ENCODE measurements around the gene SECTM1. TPM values are rescaled to one million over a fixed set of nuclear protein-coding genes. Genes with fewer than 3 reads are reported as not detected.

SECTM1 gene
- total RNA-seq, 5 donors from 2014 or later (not counting 1 experiment from before 2014, with no cell fraction given) = 1.3 to 5.1 (median 4.4) TPM

DNA sequence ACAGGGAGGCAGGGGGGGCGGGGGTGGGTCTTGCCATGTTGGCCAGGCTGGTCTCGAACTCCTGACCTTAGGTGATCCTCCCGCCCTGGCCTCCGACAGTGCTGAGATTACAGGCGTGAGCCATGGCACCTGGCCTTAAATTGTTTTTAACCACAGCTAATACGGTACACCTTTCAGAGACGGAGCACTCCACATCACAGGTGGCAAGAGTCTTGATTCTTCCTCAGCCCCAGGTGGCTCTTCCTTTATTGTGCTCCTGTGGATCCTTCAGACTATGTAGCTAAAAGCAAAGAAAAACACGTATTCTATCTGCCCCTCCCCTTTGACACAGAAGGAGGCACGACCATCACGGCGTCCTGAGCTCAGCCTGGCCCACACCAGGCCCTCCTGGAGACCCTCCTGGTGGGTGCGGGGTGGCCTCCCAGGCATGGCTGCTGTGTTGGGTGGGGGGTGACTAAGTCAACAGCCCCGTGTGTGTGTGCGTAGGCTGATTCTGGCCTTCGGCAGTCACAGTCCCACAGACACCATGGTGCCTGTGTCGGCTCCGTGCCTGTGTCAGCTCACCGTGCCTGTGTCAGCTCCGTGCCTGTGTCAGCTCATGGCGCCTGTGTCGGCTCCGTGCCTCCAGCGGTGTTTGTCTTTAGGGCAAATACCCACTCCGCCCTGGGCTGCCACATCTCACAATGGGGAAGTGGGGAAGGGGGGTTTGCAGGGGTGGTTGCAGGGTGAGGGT, 10.8 kb upstream of the SECTM1 start:
- H3K36me3 ChIP-seq (ENCODE audit: control insufficient read depth in 2 of 2, extremely low read depth in 1 of 2, insufficient read depth in 1 of 2, low read length in 1 of 2) = peaks cover 0 to 3% of the 10 kb centered on the region in 2 donors
- no peak overlapping the region for H3K27ac ChIP-seq (ENCODE audit: low read length)
- DNase-seq (no peak), ATAC-seq (replicated peaks in 1 of 4) (no peak)
- peaks cover 0 to 20% of the 10 kb centered on the region in 2 experiments for H3K27me3 ChIP-seq (replicated peaks in 1 of 2; ENCODE audit: control insufficient read depth in 2 of 2, extremely low read depth in 1 of 2, insufficient read depth in 2 of 2, low read length in 1 of 2)
- Mint-ChIP-seq H3K9me3 (no peaks in the 10 kb centered on the region), H3K4me1 (peaks cover 8 to 9% (median 8%) of the 10 kb centered on the region in 3 donors), H3K4me3 (no peak overlapping the region), H3K27ac (no peak overlapping the region), H3K27me3 (peaks cover 0 to 1% of the 10 kb centered on the region in 2 donors), H3K36me3 (no peaks in the 10 kb centered on the region)
- ChIA-PET CTCF (interaction anchor here in 1 of 2 donors (0.5 kb wide), 1 partner anchor 107 kb away, joined by 4 read pairs; no protein-coding TSS in a partner anchor), POLR2A (interaction anchor here in 1 of 2 donors (0.6 kb wide), 1 partner anchor 145 kb away, joined by 5 read pairs; no protein-coding TSS in a partner anchor)
- no peaks in the 10 kb centered on the region for H3K9me3 ChIP-seq
- H3K4me3 ChIP-seq (ENCODE audit: control insufficient read depth in 1 of 2, extremely low read depth in 1 of 2, low read length in 1 of 2) = no peak overlapping the region
- peaks cover 0 to 9% of the 10 kb centered on the region in 2 experiments for H3K4me1 ChIP-seq (ENCODE audit: control insufficient read depth in 1 of 2, extremely low read depth in 1 of 2, insufficient read depth in 2 of 2, low read length in 2 of 2)
- 73% methylated on average over 22 of the region's 24 CpGs for WGBS (ENCODE audit: insufficient coverage)

GRCh38 chr17:82343560-82343959, 10.0 kb upstream of the SECTM1 start:
- Histone ChIP-seq H3K36me3 (ENCODE audit: control insufficient read depth in 2 of 2, extremely low read depth in 1 of 2, insufficient read depth in 1 of 2, low read length in 1 of 2) (peaks cover 0 to 3% of the 10 kb centered on the region in 2 donors), H3K27me3 (replicated peaks in 1 of 2; ENCODE audit: control insufficient read depth in 2 of 2, extremely low read depth in 1 of 2, insufficient read depth in 2 of 2, low read length in 1 of 2) (peaks cover 0 to 19% of the 10 kb centered on the region in 2 experiments), H3K9me3 (no peaks in the 10 kb centered on the region), H3K4me3 (ENCODE audit: control insufficient read depth in 1 of 2, extremely low read depth in 1 of 2, low read length in 1 of 2) (no peak overlapping the region), H3K27ac (ENCODE audit: low read length) (no peak overlapping the region), H3K4me1 (ENCODE audit: control insufficient read depth in 1 of 2, extremely low read depth in 1 of 2, insufficient read depth in 2 of 2, low read length in 2 of 2) (peaks cover 0 to 9% of the 10 kb centered on the region in 2 experiments)
- ChIA-PET POLR2A (no interaction called here), CTCF (no interaction called here)
- H3K9me3 Mint-ChIP-seq = no peaks in the 10 kb centered on the region
- DNase-seq (no peak), ATAC-seq (replicated peaks in 1 of 4) (no peak)
- 98% methylated on average over 5 of the region's 5 CpGs for WGBS (ENCODE audit: insufficient coverage)
- H3K27ac Mint-ChIP-seq = no peak overlapping the region
- peaks cover 0 to 1% of the 10 kb centered on the region in 2 donors for H3K27me3 Mint-ChIP-seq
- peaks cover 8 to 14% (median 8%) of the 10 kb centered on the region in 3 donors for H3K4me1 Mint-ChIP-seq
- no peak overlapping the region for H3K4me3 Mint-ChIP-seq
- H3K36me3 Mint-ChIP-seq = no peaks in the 10 kb centered on the region

- Mint-ChIP-seq H3K4me1 (peaks cover 8 to 16% (median 8%) of the 10 kb centered on the region in 3 donors), H3K9me3 (no peaks in the 10 kb centered on the region), H3K27me3 (no peaks in the 10 kb centered on the region), H3K4me3 (no peak overlapping the region), H3K27ac (no peak overlapping the region), H3K36me3 (no peaks in the 10 kb centered on the region)
- no peak overlapping the region for H3K27ac ChIP-seq (ENCODE audit: low read length)
- POLR2A ChIA-PET = no interaction called here
- no peak overlapping the region for H3K4me3 ChIP-seq (ENCODE audit: control insufficient read depth in 1 of 2, extremely low read depth in 1 of 2, low read length in 1 of 2)
- CTCF ChIA-PET = no interaction called here
- peaks cover 0 to 9% of the 10 kb centered on the region in 2 experiments for H3K4me1 ChIP-seq (ENCODE audit: control insufficient read depth in 1 of 2, extremely low read depth in 1 of 2, insufficient read depth in 2 of 2, low read length in 2 of 2)
- ATAC-seq (replicated peaks in 1 of 4) (no peak), DNase-seq (no peak)
- H3K36me3 ChIP-seq (ENCODE audit: control insufficient read depth in 2 of 2, extremely low read depth in 1 of 2, insufficient read depth in 1 of 2, low read length in 1 of 2) = peaks cover 0 to 3% of the 10 kb centered on the region in 2 donors
- H3K27me3 ChIP-seq (replicated peaks in 1 of 2; ENCODE audit: control insufficient read depth in 2 of 2, extremely low read depth in 1 of 2, insufficient read depth in 2 of 2, low read length in 1 of 2) = peaks cover 0 to 11% of the 10 kb centered on the region in 2 experiments
- H3K9me3 ChIP-seq = no peaks in the 10 kb centered on the region
- WGBS (ENCODE audit: insufficient coverage) = 87% methylated on average over 11 of the region's 28 CpGs
Observed at GRCh38 chr17:82342361-82343079, 9.0 kb upstream of the SECTM1 start.

GRCh38 chr17:82339634-82340580, 6.3 kb upstream of the SECTM1 start:
- 88% methylated on average over 5 of the region's 10 CpGs for WGBS (ENCODE audit: insufficient coverage)
- Histone ChIP-seq H3K4me3 (ENCODE audit: control insufficient read depth in 1 of 2, extremely low read depth in 1 of 2, low read length in 1 of 2) (no peak overlapping the region), H3K4me1 (ENCODE audit: control insufficient read depth in 1 of 2, extremely low read depth in 1 of 2, insufficient read depth in 2 of 2, low read length in 2 of 2) (peaks cover 0 to 9% of the 10 kb centered on the region in 2 experiments), H3K36me3 (ENCODE audit: control insufficient read depth in 2 of 2, extremely low read depth in 1 of 2, insufficient read depth in 1 of 2, low read length in 1 of 2) (no peaks in the 10 kb centered on the region), H3K9me3 (no peaks in the 10 kb centered on the region), H3K27me3 (replicated peaks in 1 of 2; ENCODE audit: control insufficient read depth in 2 of 2, extremely low read depth in 1 of 2, insufficient read depth in 2 of 2, low read length in 1 of 2) (peaks cover 0 to 6% of the 10 kb centered on the region in 2 experiments), H3K27ac (ENCODE audit: low read length) (no peak overlapping the region)
- Mint-ChIP-seq H3K4me3 (no peak overlapping the region), H3K27me3 (peaks cover 0 to 2% of the 10 kb centered on the region in 2 donors), H3K36me3 (no peaks in the 10 kb centered on the region), H3K27ac (no peak overlapping the region), H3K9me3 (no peaks in the 10 kb centered on the region), H3K4me1 (peaks cover 12 to 17% (median 13%) of the 10 kb centered on the region in 3 donors)
- ChIA-PET POLR2A (no interaction called here), CTCF (no interaction called here)
- no peak for ATAC-seq (replicated peaks in 1 of 4)
- DNase-seq = no peak

DNA sequence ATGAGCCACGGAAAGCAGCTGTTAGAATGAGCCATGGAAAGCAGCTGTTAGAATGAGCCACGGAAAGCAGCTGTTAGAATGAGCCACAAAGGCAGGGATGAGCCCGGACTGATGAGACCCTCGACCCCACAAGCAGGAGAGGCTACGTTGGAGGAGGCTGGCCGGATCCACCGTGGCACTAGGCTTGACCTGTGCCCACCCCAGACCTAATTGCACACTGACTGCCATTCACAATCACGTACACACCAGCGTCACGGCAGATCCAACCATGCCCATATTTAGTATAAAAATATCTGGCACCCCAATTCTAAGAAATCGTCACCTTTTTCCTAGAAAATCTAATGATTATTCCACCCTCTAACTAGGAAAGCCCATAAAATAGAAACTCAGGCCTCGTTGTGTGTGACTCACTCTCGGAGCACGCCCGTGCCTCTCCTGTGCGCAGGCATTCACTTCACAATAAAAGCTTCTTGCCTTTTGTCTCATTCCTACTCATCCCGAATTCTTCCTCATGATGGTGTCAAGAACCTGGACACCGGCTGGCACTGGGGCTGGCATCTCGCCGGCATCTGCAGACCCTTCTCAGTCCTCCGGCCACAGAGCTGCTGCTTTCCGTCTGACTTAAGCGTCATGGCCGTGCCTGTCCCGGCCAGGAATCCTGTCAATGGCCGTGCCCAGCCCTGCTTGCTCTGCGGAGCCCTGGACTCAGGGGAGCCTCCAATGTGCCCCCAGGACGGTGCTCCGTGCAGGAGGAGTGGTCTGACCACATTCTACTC, 5.5 kb upstream of the SECTM1 start:
- peaks cover 0 to 14% of the 10 kb centered on the region in 2 experiments for H3K27me3 ChIP-seq (replicated peaks in 1 of 2; ENCODE audit: control insufficient read depth in 2 of 2, extremely low read depth in 1 of 2, insufficient read depth in 2 of 2, low read length in 1 of 2)
- POLR2A ChIA-PET = no interaction called here
- H3K27ac Mint-ChIP-seq = no peak overlapping the region
- H3K36me3 Mint-ChIP-seq = no peaks in the 10 kb centered on the region
- ATAC-seq (replicated peaks in 1 of 4) = no peak
- H3K27me3 Mint-ChIP-seq = peaks cover 0 to 2% of the 10 kb centered on the region in 2 donors
- CTCF ChIA-PET = no interaction called here
- no peak for DNase-seq
- H3K27ac ChIP-seq (ENCODE audit: low read length) = no peak overlapping the region
- WGBS (ENCODE audit: insufficient coverage) = 71% methylated on average over 25 of the region's 29 CpGs
- no peaks in the 10 kb centered on the region for H3K9me3 Mint-ChIP-seq
- peaks cover 3 to 17% of the 10 kb centered on the region in 2 experiments for H3K4me1 ChIP-seq (ENCODE audit: control insufficient read depth in 1 of 2, extremely low read depth in 1 of 2, insufficient read depth in 2 of 2, low read length in 2 of 2)
- peaks cover 16 to 24% (median 19%) of the 10 kb centered on the region in 3 donors for H3K4me1 Mint-ChIP-seq
- no peaks in the 10 kb centered on the region for H3K9me3 ChIP-seq
- H3K4me3 Mint-ChIP-seq = no peak overlapping the region
- no peaks in the 10 kb centered on the region for H3K36me3 ChIP-seq (ENCODE audit: control insufficient read depth in 2 of 2, extremely low read depth in 1 of 2, insufficient read depth in 1 of 2, low read length in 1 of 2)
- H3K4me3 ChIP-seq (ENCODE audit: control insufficient read depth in 1 of 2, extremely low read depth in 1 of 2, low read length in 1 of 2) = no peak overlapping the region

Measured in T-cell (primary cell).